Adrenal gland (tissue), 5 donors: ENCODE results near the gene SRBD1.

Source experiments
- CTCF ChIP-seq, 6 experiments: fragments of 450-650 bp in 4 of 6; fragments of 200-600 bp in 2 of 6; sonication (generic) in 1 of 6; IDR thresholded peaks; 1 replicate in 5 of 6; 2 replicates in 1 of 6; pipeline versions ENCODE4 v1.5.1 to v1.8.0; 2016 to 2021; ENCODE audit warnings: antibody characterized with exemption in 6 of 6, mild to moderate bottlenecking in 2 of 6, moderate library complexity in 1 of 6
- POLR2A ChIP-seq, 2 donors: fragments of 450-650 bp; IDR thresholded peaks; one replicate each; pipeline ENCODE4 v1.6.1; 2017; ENCODE audit warnings: antibody characterized with exemption in 2 of 2, mild to moderate bottlenecking in 2 of 2, moderate library complexity in 1 of 2
- donor health status: DM: no; HTN: no; CAD: no.

GRCh38 chr2:45588158-45588829 is 22.8 kb downstream of the SRBD1 start:
- TF ChIP-seq CTCF (IDR thresholded peaks at IDR 0.05) (no peak), POLR2A (IDR thresholded peaks at IDR 0.05) (no peak)
